Chondrocyte (in vitro differentiated cells): ENCODE data around the gene PCID2. TPM values are rescaled to one million over a fixed set of nuclear protein-coding genes. Genes with fewer than 3 reads are reported as not detected.

ENCODE experiments used
- DNase-seq: peaks from one replicate; pipeline ENCODE4 v3.0.0; 2021; ENCODE audit warnings: mixed read lengths, low spot score
- H3K27ac Mint-ChIP-seq: one replicate; pipeline ENCODE4 v1.8.0; 2021; ENCODE audit warnings: mild to moderate bottlenecking, moderate library complexity, mixed read lengths; ENCODE audit not compliant: unreplicated experiment
- H3K27me3 Mint-ChIP-seq: 2 replicates; pipeline ENCODE4 v1.8.0; 2021; ENCODE audit warnings: low read depth, mixed read lengths
- H3K36me3 Mint-ChIP-seq: 2 replicates; pipeline ENCODE4 v1.8.0; 2021; ENCODE audit warnings: low read depth, mixed read lengths
- H3K4me1 Mint-ChIP-seq: 2 replicates; pipeline ENCODE4 v1.8.0; 2021; ENCODE audit warnings: low read depth, mild to moderate bottlenecking, mixed read lengths
- H3K4me3 Mint-ChIP-seq: one replicate; pipeline ENCODE4 v1.8.0; 2021; ENCODE audit warnings: mild to moderate bottlenecking, moderate library complexity, mixed read lengths; ENCODE audit not compliant: unreplicated experiment
- H3K9me3 Mint-ChIP-seq: 2 replicates; pipeline ENCODE4 v1.8.0; 2021; ENCODE audit warnings: low read depth, mixed read lengths
- CTCF ChIP-seq: fragments of 200-600 bp; sonication (generic); IDR thresholded peaks from 2 replicates; pipeline ENCODE4 v1.5.0; 2021; ENCODE audit warnings: antibody characterized with exemption, mild to moderate bottlenecking, moderate library complexity
- total RNA-seq: library from RNA; stranded (reverse); gene quantifications from 3 replicates; pipeline ENCODE4 v1.2.1, GENCODE V29; 2021

Gene PCID2
- total RNA-seq, 1 donor from 2014 or later, result 32.9 TPM

DNA sequence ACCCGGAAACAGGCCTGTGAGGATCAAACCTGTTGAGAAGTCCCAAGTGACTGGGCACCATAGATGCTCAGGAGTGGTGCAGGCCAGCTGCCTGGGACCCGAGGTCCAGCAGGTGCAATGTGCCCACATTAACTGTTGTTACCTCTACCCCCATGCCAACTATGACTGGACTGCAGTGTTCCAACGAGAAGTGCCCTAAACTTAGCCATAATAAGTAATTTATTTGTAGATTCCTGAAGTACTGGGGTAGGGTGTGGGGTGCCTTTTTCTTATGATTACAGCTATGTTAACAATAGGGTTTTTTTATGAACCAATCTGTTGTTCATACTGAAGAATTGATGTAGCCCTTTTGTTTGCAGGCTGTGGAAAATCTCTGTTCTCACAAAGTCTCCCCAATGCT lies 10.1 kb upstream of the PCID2 start:
- Mint-ChIP-seq H3K27ac (no peak overlapping the region), H3K4me3 (no peak overlapping the region), H3K36me3 (peaks cover 16% of the 10 kb centered on the region), H3K9me3 (no peaks in the 10 kb centered on the region), H3K27me3 (no peaks in the 10 kb centered on the region), H3K4me1 (peaks cover 2% of the 10 kb centered on the region)
- no peak for TF ChIP-seq CTCF
- no peak for DNase-seq

DNA sequence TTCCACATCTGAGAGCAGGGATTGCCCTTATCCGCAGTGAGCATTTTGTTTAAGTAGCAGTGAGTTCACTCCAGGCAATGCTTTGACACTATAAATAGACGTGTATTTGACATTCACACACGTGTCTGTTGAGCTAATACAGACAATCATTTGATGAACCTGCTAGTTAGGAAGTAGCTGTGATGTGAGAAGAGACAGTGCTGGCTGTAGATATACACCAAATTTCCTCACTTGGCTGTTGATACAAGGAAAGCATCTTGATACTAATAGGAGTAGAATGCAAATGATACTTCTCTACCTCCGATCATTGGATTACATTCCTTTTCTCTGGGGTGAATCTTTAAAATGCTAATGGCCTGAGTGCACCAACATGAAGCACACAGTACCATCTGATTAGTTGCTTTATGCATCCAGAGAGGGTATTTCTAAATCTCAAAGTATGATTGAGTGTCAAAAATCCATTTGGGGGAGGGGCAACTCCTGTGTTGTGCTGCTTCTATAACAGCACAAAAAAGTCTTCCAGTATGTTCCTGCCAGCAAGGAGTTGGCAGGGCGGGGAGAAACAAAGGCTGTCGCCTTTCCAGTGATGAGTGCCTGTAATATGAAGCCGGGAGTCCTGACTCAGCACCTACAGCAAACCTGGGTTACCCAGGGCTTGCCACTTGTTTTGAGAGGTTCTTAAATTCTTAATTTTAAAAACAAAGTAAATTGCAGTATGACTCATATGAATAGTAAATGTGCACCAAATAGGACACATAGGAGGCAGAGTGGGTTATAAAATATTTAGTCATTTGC lies 8.0 kb upstream of the PCID2 start:
- H3K9me3 Mint-ChIP-seq, result no peaks in the 10 kb centered on the region

DNA sequence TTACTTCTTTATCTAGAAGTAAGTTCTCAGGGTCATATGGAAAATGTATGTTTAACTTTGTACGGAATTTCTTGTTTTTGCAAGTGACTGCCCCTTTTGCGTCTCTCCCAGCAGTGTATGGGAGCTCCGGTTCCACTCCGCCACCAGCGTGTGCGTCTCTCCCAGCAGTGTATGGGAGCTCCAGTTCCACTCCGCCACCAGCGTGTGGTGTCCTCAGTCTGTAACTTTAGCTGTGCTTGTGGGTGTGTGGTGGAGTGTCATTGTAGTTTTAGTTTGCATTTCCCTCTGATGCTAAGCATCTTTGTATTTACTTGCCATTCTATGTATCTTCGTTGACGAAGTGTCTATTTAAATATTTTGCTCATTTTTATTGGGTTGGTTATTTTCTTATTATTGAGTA lies 3.3 kb upstream of the PCID2 start:
- peaks cover 36% of the 10 kb centered on the region for H3K4me1 Mint-ChIP-seq
- H3K4me3 Mint-ChIP-seq, result peak overlapping the region; percentile 3
- TF ChIP-seq CTCF, result peak; percentile 52
- no peak for DNase-seq
- H3K36me3 Mint-ChIP-seq, result peaks cover 4% of the 10 kb centered on the region
- peak overlapping the region; percentile 0 for H3K27ac Mint-ChIP-seq
- H3K9me3 Mint-ChIP-seq, result no peaks in the 10 kb centered on the region
- H3K27me3 Mint-ChIP-seq, result no peaks in the 10 kb centered on the region

More for the DNA sequence above, 8.0 kb upstream of the PCID2 start:
- Mint-ChIP-seq H3K27me3 (no peaks in the 10 kb centered on the region), H3K4me3 (no peak overlapping the region), H3K27ac (no peak overlapping the region), H3K36me3 (peaks cover 10% of the 10 kb centered on the region), H3K4me1 (peaks cover 12% of the 10 kb centered on the region)
- TF ChIP-seq CTCF, result no peak
- DNase-seq, result no peak

DNA sequence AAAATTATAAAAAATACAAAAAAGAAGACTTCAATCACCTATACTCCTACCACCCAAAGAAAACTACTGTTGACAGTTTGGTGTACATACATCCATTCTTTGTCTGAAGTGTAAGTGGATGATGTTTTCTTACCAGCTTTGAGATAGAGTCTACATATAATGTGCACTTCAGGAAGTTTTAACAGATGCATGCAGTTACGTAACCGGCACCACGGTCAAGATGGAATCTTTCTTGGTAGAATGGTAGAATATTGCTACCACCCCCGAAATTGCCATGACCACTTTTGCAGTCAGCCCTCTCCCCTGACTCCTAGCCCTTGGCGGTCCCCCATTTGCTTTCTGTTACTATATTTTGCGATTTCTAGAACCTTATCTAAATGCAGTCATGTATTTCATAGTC lies 2.4 kb upstream of the PCID2 start:
- Mint-ChIP-seq H3K27me3 (no peaks in the 10 kb centered on the region), H3K27ac (peak overlapping the region; percentile 79), H3K9me3 (no peaks in the 10 kb centered on the region), H3K36me3 (peaks cover 4% of the 10 kb centered on the region), H3K4me1 (peaks cover 45% of the 10 kb centered on the region), H3K4me3 (peak overlapping the region; percentile 79)
- TF ChIP-seq CTCF, result no peak
- no peak for DNase-seq

- DNase-seq, result no peak
- TF ChIP-seq CTCF, result peak; percentile 27
- Mint-ChIP-seq H3K4me3 (peak overlapping the region; percentile 79), H3K4me1 (peaks cover 55% of the 10 kb centered on the region), H3K36me3 (peaks cover 4% of the 10 kb centered on the region), H3K27ac (peak overlapping the region; percentile 79), H3K9me3 (no peaks in the 10 kb centered on the region), H3K27me3 (no peaks in the 10 kb centered on the region)
Observed at GRCh38 chr13:113209759-113210421, 1.4 kb upstream of the PCID2 start.
